H1 (cell line): ENCODE measurements around the gene SLC9A3. TPM values are rescaled to one million over a fixed set of nuclear protein-coding genes. Genes with fewer than 3 reads are reported as not detected.

Experiments used
- CTCF ChIA-PET: fragments of 300-600 bp; sonication (Branson Sonifier 250); formaldehyde crosslinking; loops from one replicate; lab custom pipeline; 2021; ENCODE audit not compliant: partially characterized antibody; lab: Charles Lee
- POLR2A ChIA-PET: fragments of 300-600 bp; sonication (Branson Sonifier 250); formaldehyde crosslinking; loops from one replicate; lab custom pipeline; 2021; ENCODE audit warnings: inconsistent platforms; ENCODE audit not compliant: partially characterized antibody; lab: Charles Lee
- DNase-seq, 2 experiments: peaks; one replicate each; pipeline versions ENCODE4 v3.0.0 to v3.0.0-alpha.2; 2010 to 2022; ENCODE audit warnings: low spot score in 2 of 2, low read depth in 1 of 2, mixed read lengths in 1 of 2
- FAIRE-seq: peaks from 2 replicates; lab custom pipeline; 2011; peaks lifted over from hg19 to GRCh38; lab: Jason Lieb, UNC
- H2AFZ ChIP-seq: 2 replicates; pipeline ENCODE4 v1.8.1; 2012; ENCODE audit warnings: low read length, inconsistent platforms
- H2AK5ac ChIP-seq: 2 replicates; pipeline ENCODE4 v1.6.1; 2013; ENCODE audit warnings: low read depth, low read length
- H2BK120ac ChIP-seq: replicated peaks from 2 replicates; pipeline ENCODE3; 2013; ENCODE audit warnings: low read depth, low read length, inconsistent platforms
- H2BK12ac ChIP-seq: 2 replicates; pipeline ENCODE4 v1.6.1; 2013; ENCODE audit warnings: low read depth, low read length
- H2BK15ac ChIP-seq: 2 replicates; pipeline ENCODE4 v1.6.1; 2013; ENCODE audit warnings: low read length
- H2BK20ac ChIP-seq: 2 replicates; pipeline ENCODE4 v1.6.1; 2013; ENCODE audit warnings: low read length
- H2BK5ac ChIP-seq: 2 replicates; pipeline ENCODE4 v1.6.1; 2013; ENCODE audit warnings: low read depth, low read length
- H3K14ac ChIP-seq: 2 replicates; pipeline ENCODE4 v1.6.1; 2013; ENCODE audit warnings: inconsistent platforms; ENCODE audit not compliant: insufficient read length
- H3K18ac ChIP-seq: 2 replicates; pipeline ENCODE4 v1.6.1; 2013; ENCODE audit warnings: low read length; ENCODE audit errors: extremely low read depth
- H3K23ac ChIP-seq: 2 replicates; pipeline ENCODE4 v1.6.1; 2013; ENCODE audit warnings: inconsistent platforms; ENCODE audit not compliant: insufficient read length
- H3K23me2 ChIP-seq: 2 replicates; pipeline ENCODE4 v1.6.1; 2013; ENCODE audit warnings: low read depth, low read length
- H3K27ac ChIP-seq: 2 replicates; pipeline ENCODE4 v1.6.1; 2011; ENCODE audit warnings: low read depth, low read length, inconsistent platforms
- H3K27me3 ChIP-seq, 4 experiments: replicated peaks in 1 of 4; 1 replicate in 1 of 4; 2 replicates in 3 of 4; pipeline versions ENCODE4 v1.6.1 to v1.8.1; 2011 to 2013; ENCODE audit warnings: low read length in 3 of 4, mild to moderate bottlenecking in 3 of 4, inconsistent platforms in 2 of 4, mixed read lengths in 2 of 4, moderate library complexity in 1 of 4; ENCODE audit not compliant: control insufficient read depth in 3 of 4, insufficient read depth in 3 of 4; ENCODE audit errors: extremely low read depth in 1 of 4
- H3K36me3 ChIP-seq, 4 experiments: 2 replicates each; pipeline versions ENCODE4 v1.6.1 to v1.8.1; 2011 to 2013; ENCODE audit warnings: mild to moderate bottlenecking in 4 of 4, low read length in 3 of 4, moderate library complexity in 2 of 4, control low read depth in 1 of 4, inconsistent platforms in 1 of 4; ENCODE audit not compliant: insufficient read depth in 4 of 4, control insufficient read depth in 2 of 4
- H3K4ac ChIP-seq: replicated peaks from 2 replicates; pipeline ENCODE3; 2013; ENCODE audit warnings: low read length, low read depth, mixed read lengths, inconsistent platforms; ENCODE audit not compliant: insufficient read length
- H3K4me1 ChIP-seq, 4 experiments: replicated peaks in 1 of 4; 1 replicate in 1 of 4; 2 replicates in 3 of 4; pipeline versions ENCODE4 v1.6.1 to v1.8.1; 2011 to 2013; ENCODE audit warnings: low read length in 3 of 4, inconsistent platforms in 2 of 4, mixed read lengths in 1 of 4; ENCODE audit not compliant: insufficient read depth in 4 of 4, control insufficient read depth in 3 of 4
- H3K4me2 ChIP-seq, 2 experiments: 2 replicates each; pipeline versions ENCODE4 v1.6.1 to v1.8.1; 2011 to 2013; ENCODE audit warnings: low read depth in 2 of 2, low read length in 2 of 2, control low read depth in 1 of 2, inconsistent platforms in 1 of 2, mild to moderate bottlenecking in 1 of 2; ENCODE audit not compliant: insufficient read depth in 1 of 2
- H3K4me3 ChIP-seq, 4 experiments: fragments of 200-600, 300-600 bp in 1 of 4; sonication (generic), shearing (Covaris generic), sonication (Bioruptor Twin) in 1 of 4; 2 replicates each; pipeline versions ENCODE4 v1.5.1 to v1.8.1; 2011 to 2016; ENCODE audit warnings: low read length in 4 of 4, low read depth in 3 of 4, control low read depth in 2 of 4, inconsistent platforms in 2 of 4, mild to moderate bottlenecking in 2 of 4, mixed read lengths in 1 of 4, moderate library complexity in 1 of 4; ENCODE audit not compliant: insufficient read depth in 2 of 4; ENCODE audit errors: extremely low read depth in 1 of 4
- H3K56ac ChIP-seq: replicated peaks from 2 replicates; pipeline ENCODE3; 2013; ENCODE audit warnings: low read depth, mild to moderate bottlenecking, mixed read lengths, low read length, inconsistent platforms; ENCODE audit not compliant: insufficient read length
- H3K79me1 ChIP-seq: 2 replicates; pipeline ENCODE4 v1.6.1; 2013; ENCODE audit warnings: low read depth, low read length, control low read depth
- H3K79me2 ChIP-seq, 2 experiments: 2 replicates each; pipeline versions ENCODE4 v1.6.1 to v1.8.1; 2012 to 2013; ENCODE audit warnings: low read length in 2 of 2, mild to moderate bottlenecking in 2 of 2, inconsistent platforms in 1 of 2; ENCODE audit not compliant: insufficient read depth in 2 of 2, control insufficient read depth in 1 of 2
- H3K9ac ChIP-seq, 4 experiments: replicated peaks in 1 of 4; 1 replicate in 1 of 4; 2 replicates in 3 of 4; pipeline versions ENCODE4 v1.6.1 to v1.8.1; 2011 to 2013; ENCODE audit warnings: low read depth in 3 of 4, low read length in 3 of 4, control low read depth in 2 of 4, mild to moderate bottlenecking in 2 of 4, moderate library complexity in 2 of 4, inconsistent platforms in 1 of 4; ENCODE audit errors: extremely low read depth in 1 of 4
- H3K9me3 ChIP-seq, 2 experiments: 2 replicates each; pipeline versions ENCODE4 v1.6.1 to v1.8.1; 2012 to 2013; ENCODE audit warnings: mild to moderate bottlenecking in 2 of 2, moderate library complexity in 2 of 2, control low read depth in 1 of 2, inconsistent platforms in 1 of 2, low read depth in 1 of 2, low read length in 1 of 2, mixed read lengths in 1 of 2; ENCODE audit not compliant: insufficient read depth in 2 of 2
- H4K20me1 ChIP-seq, 2 experiments: replicated peaks in 1 of 2; 2 replicates each; pipeline versions ENCODE3 to v1.8.1; 2011 to 2013; ENCODE audit warnings: inconsistent platforms in 2 of 2, low read length in 2 of 2, mild to moderate bottlenecking in 1 of 2; ENCODE audit not compliant: insufficient read depth in 2 of 2, control insufficient read depth in 1 of 2
- H4K5ac ChIP-seq: 2 replicates; pipeline ENCODE4 v1.6.1; 2013; ENCODE audit warnings: low read length, low read depth, mixed read lengths, inconsistent platforms; ENCODE audit not compliant: insufficient read length
- H4K8ac ChIP-seq: 2 replicates; pipeline ENCODE4 v1.8.0; 2013; ENCODE audit warnings: mild to moderate bottlenecking, moderate library complexity, low read length, inconsistent platforms; ENCODE audit not compliant: insufficient read depth; ENCODE audit errors: extremely low read depth
- H4K91ac ChIP-seq: replicated peaks from 2 replicates; pipeline ENCODE3; 2013; ENCODE audit warnings: low read length, mixed read lengths, inconsistent platforms; ENCODE audit not compliant: insufficient read length
- BCL11A ChIP-seq, 2 experiments: IDR thresholded peaks; one replicate each; pipeline ENCODE4 v1.6.1; 2011; ENCODE audit warnings: low read depth in 2 of 2, low read length in 2 of 2, mild to moderate bottlenecking in 2 of 2
- CHD1 ChIP-seq: IDR thresholded peaks from 2 replicates; pipeline ENCODE4 v1.6.1; 2012; ENCODE audit warnings: low read depth, low read length, improper control_type of control experiment
- CHD2 ChIP-seq: IDR thresholded peaks from 2 replicates; pipeline ENCODE4 v1.6.1; 2012; ENCODE audit warnings: low read length, improper control_type of control experiment
- HDAC2 ChIP-seq, 2 experiments: fragments of 300-600 bp in 1 of 2; sonication (generic) in 1 of 2; IDR thresholded peaks; 2 replicates each; pipeline ENCODE4 v1.6.1; 2011 to 2012; ENCODE audit warnings: low read depth in 2 of 2, low read length in 2 of 2, mild to moderate bottlenecking in 2 of 2, moderate library complexity in 2 of 2, borderline replicate concordance in 1 of 2, inconsistent platforms in 1 of 2
- HDAC6 ChIP-seq: IDR thresholded peaks from one replicate; pipeline ENCODE4 v1.7.1; 2012; ENCODE audit warnings: low read depth, mild to moderate bottlenecking, inconsistent platforms, low read length, moderate library complexity
- KDM1A ChIP-seq: fragments of 200-600, 300-600 bp; sonication (generic); IDR thresholded peaks from 2 replicates; pipeline ENCODE4 v1.7.1; 2016; ENCODE audit warnings: mild to moderate bottlenecking, low read length, borderline replicate concordance
- POU5F1 ChIP-seq: IDR thresholded peaks from 2 replicates; pipeline ENCODE4 v1.6.1; 2011; ENCODE audit warnings: low read depth, mild to moderate bottlenecking, low read length, moderate library complexity
- RAD21 ChIP-seq, 2 experiments: IDR thresholded peaks in 1 of 2; conservative IDR thresholded peaks in 1 of 2; 2 replicates each; pipeline ENCODE4 v1.6.1; 2011; ENCODE audit warnings: low read depth in 2 of 2, low read length in 2 of 2, improper control_type of control experiment in 1 of 2, inconsistent platforms in 1 of 2, mild to moderate bottlenecking in 1 of 2, moderate library complexity in 1 of 2
- RXRA ChIP-seq: IDR thresholded peaks from 2 replicates; pipeline ENCODE4 v1.6.1; 2011; ENCODE audit warnings: low read depth, mild to moderate bottlenecking, low read length, moderate library complexity; ENCODE audit not compliant: insufficient read depth
- SP2 ChIP-seq: IDR thresholded peaks from 2 replicates; pipeline ENCODE4 v1.6.1; 2012; ENCODE audit warnings: mild to moderate bottlenecking, low read length, inconsistent platforms
- SP4 ChIP-seq: IDR thresholded peaks from 2 replicates; pipeline ENCODE4 v1.6.1; 2012; ENCODE audit warnings: low read length, inconsistent platforms
- TAF7 ChIP-seq: optimal IDR thresholded peaks from 2 replicates; pipeline ENCODE3; 2011; ENCODE audit warnings: low read depth, mild to moderate bottlenecking, inconsistent platforms, low read length, moderate library complexity, borderline replicate concordance
- WGBS, 2 experiments: shearing (Covaris generic) in 1 of 2; methylation state at CpG; one replicate each; pipeline versions ENCODE4 v1.1.6 to v1.1.7; 2013 to 2015; ENCODE audit warnings: low lambda C conversion rate in 2 of 2, mixed read lengths in 2 of 2, inconsistent platforms in 1 of 2, low coverage in 1 of 2, missing lambda C conversion rate in 1 of 2; ENCODE audit not compliant: insufficient replicate concordance in 2 of 2, insufficient coverage in 1 of 2, insufficient read length in 1 of 2; ENCODE audit errors: extremely low coverage in 1 of 2, missing lambda C conversion rate in 1 of 2; 5-methylcytosine and 5-hydroxymethylcytosine counted together
- polyA plus RNA-seq, 7 experiments: library from polyadenylated mRNA; depleted of rRNA in 3 of 7; stranded (reverse) in 5 of 7; unstranded in 2 of 7; fragments of >200 nt in 5 of 7; fragments of 200-250 nt in 2 of 7; gene quantifications; 1 replicate in 5 of 7; 2 replicates in 1 of 7; 4 replicates in 1 of 7; pipeline versions ENCODE4 v1.2.1 to v1.2.3, GENCODE V29; 2011 to 2013; ENCODE audit warnings: missing spikeins in 2 of 7, mixed read lengths in 2 of 7
- total RNA-seq: library from RNA; stranded (reverse); fragmentation: NEBNext Ultra II Directional; extraction: Animal tissue kit (Norgen Biotek cat#: 25700); gene quantifications from 2 replicates; pipeline ENCODE4 v1.2.1, GENCODE V29; 2021

SLC9A3 gene
- total and polyA plus RNA-seq, 2 of the 8 experiments (the other 6 are each of a cell fraction or from before 2014, with no cell fraction given): 0.95 to 1.0 TPM

GRCh38 chr5:452978-453710 lies 71.1 kb downstream of the SLC9A3 start:
- Histone ChIP-seq H3K4me3 (no peak overlapping the region), H2AK5ac (no peak overlapping the region), H2BK12ac (no peak overlapping the region), H3K56ac (no peak overlapping the region), H3K9ac (no peak overlapping the region), H3K4me2 (no peak overlapping the region), H3K9me3 (peaks cover 0 to 6% of the 10 kb centered on the region in 2 experiments; a peak in 2 of 4 replicates), H2BK5ac (no peak overlapping the region), H4K5ac (no peak overlapping the region), H4K91ac (no peak overlapping the region), H4K8ac (no peak overlapping the region), H2AFZ (no peak overlapping the region), H3K23ac (no peak overlapping the region), H3K4ac (no peak overlapping the region), H3K23me2 (no peaks in the 10 kb centered on the region), H3K14ac (no peak overlapping the region), H3K4me1 (peaks cover 2 to 7% (median 2%) of the 10 kb centered on the region in 4 experiments; a peak in 5 of 7 replicates), H2BK120ac (no peak overlapping the region), H2BK15ac (no peak overlapping the region), H3K79me2 (0 out of 4 replicates have a peak, but pooled peaks cover 0 to 3% of the 10 kb centered on the region in 2 experiments), H3K36me3 (peaks cover 9 to 40% (median 23%) of the 10 kb centered on the region in 4 experiments; a peak in 7 of 8 replicates), H2BK20ac (no peak overlapping the region), H3K18ac (no peak overlapping the region), H3K79me1 (peaks cover 4% of the 10 kb centered on the region), H4K20me1 (peaks cover 0 to 4% of the 10 kb centered on the region in 2 experiments), H3K27me3 (no peaks in the 10 kb centered on the region), H3K27ac (no peak overlapping the region)
- 96% methylated on average over 17 of the region's 17 CpGs; no CpG with 5 or more reads in 1 of the 2 experiments for WGBS, 2 experiments
- no peak for DNase-seq
- POLR2A ChIA-PET: interaction anchor here (0.8 to 1.0 kb wide), 2 partner anchors 12 to 381 kb away, joined by 3 to 4 read pairs; no protein-coding TSS in a partner anchor
- FAIRE-seq: no peak
- CTCF ChIA-PET: interaction anchor here (1.0 kb wide), 1 partner anchor 9 kb away, joined by 3 read pairs; no protein-coding TSS in a partner anchor
- no peak for TF ChIP-seq KDM1A
- TF ChIP-seq TAF7: no peak
- no peak for TF ChIP-seq CHD2
- no peak for TF ChIP-seq CHD1
- no peak for TF ChIP-seq HDAC2 (IDR thresholded peaks at IDR 0.05; ENCODE audit: borderline replicate concordance in 1 of 2, low read depth in 2 of 2, low read length in 2 of 2)
- TF ChIP-seq SP2: no peak
- no peak for TF ChIP-seq SP4
- no peak for TF ChIP-seq HDAC6
- TF ChIP-seq RAD21 (IDR thresholded peaks at IDR 0.05 in 1 of 2, conservative IDR thresholded peaks at IDR 0.05 in 1 of 2; ENCODE audit: low read depth in 2 of 2, low read length in 2 of 2): no peak
- TF ChIP-seq RXRA: no peak
- TF ChIP-seq BCL11A (IDR thresholded peaks at IDR 0.05; ENCODE audit: low read depth in 2 of 2, low read length in 2 of 2): no peak
- no peak for TF ChIP-seq POU5F1
